HepG2 (cell line): ENCODE data around the gene BEGAIN. TPM values are rescaled to one million over a fixed set of nuclear protein-coding genes. Genes with fewer than 3 reads are reported as not detected.

Source experiments
- ATAC-seq: fragments of 200-7000 bp; cut with Tn5 transposase; 3 replicates; pipeline ENCODE4 v1.9.1; 2020; ENCODE audit warnings: mild to moderate bottlenecking, moderate library complexity
- BruUV-seq: library from RNA; stranded (reverse); fragments of 400-500 nt; replicated peaks from 2 replicates; lab custom pipeline; 2021; lab: Mats Ljungman, UMichigan
- CTCF ChIA-PET: fragments of 300-600 bp; formaldehyde crosslinking; extraction: SDS; loops from one replicate; lab custom pipeline; 2021; ENCODE audit warnings: low total read pairs, inconsistent platforms, low intra/inter-chr PET ratio; lab: Yijun Ruan, JAX
- POLR2A ChIA-PET: fragments of 350-600 bp; sonication (Branson Sonifier 250); formaldehyde crosslinking; loops from one replicate; lab custom pipeline; 2020; ENCODE audit warnings: antibody characterized with exemption, inconsistent platforms; lab: Yijun Ruan, JAX
- DNase-seq: peaks from one replicate; pipeline ENCODE4 v3.0.0-alpha.2; 2015; ENCODE audit warnings: low spot score
- FAIRE-seq: peaks from 3 replicates; lab custom pipeline; 2011; peaks lifted over from hg19 to GRCh38; lab: Jason Lieb, UNC
- H2AFZ ChIP-seq: one replicate; pipeline ENCODE4 v1.6.1; 2011; ENCODE audit warnings: low read length, inconsistent platforms
- H3K27ac ChIP-seq: fragments of 300-600 bp; 3 replicates; pipeline ENCODE4 v1.8.0; 2011; ENCODE audit warnings: mixed run types, mild to moderate bottlenecking, mixed read lengths, low read length, inconsistent platforms; ENCODE audit not compliant: insufficient read depth; ENCODE audit errors: extremely low read length
- H3K27me3 ChIP-seq, 2 experiments: fragments of 200-600 bp in 1 of 2; 2 replicates in 1 of 2; 3 replicates in 1 of 2; pipeline versions ENCODE4 v1.6.0 to v1.8.0; 2011; ENCODE audit warnings: low read length in 2 of 2, mild to moderate bottlenecking in 2 of 2, moderate library complexity in 2 of 2, inconsistent platforms in 1 of 2; ENCODE audit not compliant: insufficient read depth in 2 of 2, control insufficient read depth in 1 of 2
- H3K36me3 ChIP-seq, 2 experiments: fragments of 200-600 bp in 1 of 2; replicated peaks in 1 of 2; 2 replicates in 1 of 2; 3 replicates in 1 of 2; pipeline versions ENCODE4 v1.5.1 to v1.8.0; 2011; ENCODE audit warnings: low read length in 2 of 2, inconsistent platforms in 1 of 2; ENCODE audit not compliant: insufficient read depth in 2 of 2, control insufficient read depth in 1 of 2
- H3K4me1 ChIP-seq: 2 replicates; pipeline ENCODE4 v1.5.1; 2012; ENCODE audit warnings: low read length, inconsistent platforms; ENCODE audit not compliant: insufficient read depth
- H3K4me2 ChIP-seq: 2 replicates; pipeline ENCODE4 v1.6.0; 2011; ENCODE audit warnings: low read depth, low read length, inconsistent platforms
- H3K4me3 ChIP-seq, 3 experiments: fragments of 200-600 bp in 1 of 3; sonication (generic), shearing (Covaris generic) in 1 of 3; replicated peaks in 1 of 3; 2 replicates each; pipeline ENCODE4 v1.5.1; 2011 to 2016; ENCODE audit warnings: low read length in 3 of 3, inconsistent platforms in 2 of 3, low read depth in 2 of 3, mild to moderate bottlenecking in 2 of 3, control low read depth in 1 of 3, mixed read lengths in 1 of 3; ENCODE audit not compliant: insufficient read depth in 1 of 3
- H3K79me2 ChIP-seq: one replicate; pipeline ENCODE4 v1.6.1; 2011; ENCODE audit warnings: low read length, inconsistent platforms; ENCODE audit not compliant: insufficient read depth
- H3K9ac ChIP-seq: 2 replicates; pipeline ENCODE4 v1.6.0; 2011; ENCODE audit warnings: mild to moderate bottlenecking, low read depth, low read length, inconsistent platforms; ENCODE audit not compliant: insufficient read depth
- H3K9me3 ChIP-seq: 2 replicates; pipeline ENCODE4 v1.5.1; 2012; ENCODE audit warnings: mild to moderate bottlenecking, low read length
- H4K20me1 ChIP-seq: 2 replicates; pipeline ENCODE4 v1.6.0; 2011; ENCODE audit warnings: inconsistent platforms, mild to moderate bottlenecking, low read length, moderate library complexity; ENCODE audit not compliant: insufficient read depth
- JARID2 ChIP-seq: sonication (generic); formaldehyde crosslinking; IDR thresholded peaks from 2 replicates; pipeline ENCODE4 v1.8.1; 2023; ENCODE audit warnings: missing genetic modification reagents, inconsistent platforms; ENCODE audit not compliant: insufficient replicate concordance
- ZNF883 ChIP-seq: sonication (generic); formaldehyde crosslinking; IDR thresholded peaks from 2 replicates; pipeline ENCODE4 v1.5.1; 2020; ENCODE audit warnings: mild to moderate bottlenecking, missing genetic modification reagents; ENCODE audit errors: not compliant biosample characterization
- WGBS: methylation state at CpG from one replicate; pipeline ENCODE4 v1.1.6; 2017; ENCODE audit warnings: low lambda C conversion rate; 5-methylcytosine and 5-hydroxymethylcytosine counted together
- in situ Hi-C: cut with HindIII; loops from 2 replicates; pipeline ENCODE4 v1.10.0; 2017; ENCODE audit warnings: low pct_unique_long_range_greater_than_20kb; ENCODE audit not compliant: extremely low pct_ligation_motif_present
- intact Hi-C: fragments of 100-400 bp; cut with micrococcal nuclease; formaldehyde crosslinking; loops from one replicate; pipeline ENCODE4 v1.10.0; 2022; ENCODE audit not compliant: unreplicated experiment
- polyA plus RNA-seq, 8 experiments: library from polyadenylated mRNA; depleted of rRNA in 3 of 8; stranded (reverse) in 7 of 8; unstranded in 1 of 8; fragments of >200 nt; fragmentation: Illumina TruSeq in 4 of 8; extraction: Trizol in 4 of 8; gene quantifications; 2 replicates each; pipeline versions ENCODE4 v1.2.1 to v1.2.3, GENCODE V29; 2011 to 2016; ENCODE audit warnings: low read depth in 4 of 8, missing spikeins in 1 of 8, mixed read lengths in 1 of 8; ENCODE audit not compliant: insufficient read depth in 1 of 8
- total RNA-seq, 5 experiments: library from RNA; depleted of rRNA; stranded (reverse); fragments of >200 nt; fragmentation: Illumina TruSeq; extraction: Trizol; gene quantifications; 2 replicates each; pipeline ENCODE4 v1.2.3, GENCODE V29; 2016; ENCODE audit warnings: low read depth in 1 of 5
- TF ChIP-seq, protein P1 (sequence below): sonication (generic); formaldehyde crosslinking; IDR thresholded peaks from 2 replicates; pipeline ENCODE4 v1.8.1; 2023; ENCODE audit warnings: mild to moderate bottlenecking, moderate library complexity, missing genetic modification reagents
- TF ChIP-seq, protein P2 (sequence below): sonication (generic); formaldehyde crosslinking; IDR thresholded peaks from 2 replicates; pipeline ENCODE4 v1.4.0; 2020; ENCODE audit warnings: missing genetic modification reagents
- TF ChIP-seq, protein P3 (sequence below): fragments of 450-650 bp; IDR thresholded peaks from 2 replicates; pipeline ENCODE4 v1.6.1; 2017; ENCODE audit warnings: mild to moderate bottlenecking
- TF ChIP-seq, protein P4 (sequence below): sonication (generic); formaldehyde crosslinking; IDR thresholded peaks from 2 replicates; pipeline ENCODE4 v1.5.0; 2020; ENCODE audit warnings: missing genetic modification reagents
- TF ChIP-seq, protein P5 (sequence below): sonication (generic); formaldehyde crosslinking; IDR thresholded peaks from 2 replicates; pipeline ENCODE4 v1.9.0; 2021; ENCODE audit warnings: missing genetic modification reagents, borderline replicate concordance

Gene BEGAIN
- total and polyA plus RNA-seq, 2 of the 13 experiments (the other 11 are each of a cell fraction or from before 2014, with no cell fraction given): not detected

DNA sequence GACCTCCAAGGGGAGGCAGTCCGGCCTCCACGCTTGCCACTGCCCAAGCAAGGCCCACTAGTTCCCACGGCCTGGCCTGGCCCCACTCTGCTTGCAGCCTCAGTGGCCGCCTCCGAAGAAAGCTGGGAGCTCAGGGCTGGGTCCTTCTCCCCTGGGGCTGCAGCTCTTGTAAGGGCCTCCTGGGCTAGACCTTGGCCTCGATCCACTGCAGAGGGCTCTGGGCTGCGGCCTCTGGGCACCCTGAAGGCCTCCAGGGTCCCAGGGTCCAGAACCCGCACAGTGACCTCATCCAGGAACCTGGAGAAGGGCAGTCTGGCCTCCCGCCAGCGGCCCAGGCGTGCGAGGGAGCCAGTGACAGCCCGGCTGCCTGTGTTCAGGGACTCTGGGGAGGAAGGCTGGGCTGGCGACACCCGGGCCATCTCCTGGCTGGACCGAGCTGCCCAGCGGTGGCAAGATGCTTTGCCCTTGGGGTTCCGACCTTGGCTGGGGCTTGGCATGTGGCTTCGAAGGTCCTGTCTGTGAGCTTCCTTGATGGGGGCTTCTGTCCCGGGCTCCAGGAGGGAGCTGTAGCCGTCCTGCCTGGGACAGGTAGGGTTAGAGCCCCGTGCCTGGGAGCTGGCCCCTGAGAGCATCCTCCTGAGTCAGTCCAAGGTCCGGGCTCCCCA, 9.8 kb downstream of the BEGAIN start:
- no peaks in the 10 kb centered on the region for H3K79me2 ChIP-seq
- no peak overlapping the region for H3K4me2 ChIP-seq
- H3K9ac ChIP-seq: no peak overlapping the region
- in situ Hi-C loops (no loop called here), intact Hi-C loops (no loop called here)
- DNase-seq: no peak
- ATAC-seq: peak; percentile 59
- H2AFZ ChIP-seq: no peak overlapping the region
- FAIRE-seq: no peak
- no peaks in the 10 kb centered on the region for H3K4me1 ChIP-seq
- H3K27me3 ChIP-seq: peaks cover 13 to 72% of the 10 kb centered on the region in 2 experiments
- CTCF ChIA-PET: no interaction called here
- H3K36me3 ChIP-seq: no peaks in the 10 kb centered on the region
- POLR2A ChIA-PET: no interaction called here
- H4K20me1 ChIP-seq: no peaks in the 10 kb centered on the region
- H3K9me3 ChIP-seq: no peaks in the 10 kb centered on the region
- H3K4me3 ChIP-seq: no peak overlapping the region
- TF ChIP-seq, protein P1, sequence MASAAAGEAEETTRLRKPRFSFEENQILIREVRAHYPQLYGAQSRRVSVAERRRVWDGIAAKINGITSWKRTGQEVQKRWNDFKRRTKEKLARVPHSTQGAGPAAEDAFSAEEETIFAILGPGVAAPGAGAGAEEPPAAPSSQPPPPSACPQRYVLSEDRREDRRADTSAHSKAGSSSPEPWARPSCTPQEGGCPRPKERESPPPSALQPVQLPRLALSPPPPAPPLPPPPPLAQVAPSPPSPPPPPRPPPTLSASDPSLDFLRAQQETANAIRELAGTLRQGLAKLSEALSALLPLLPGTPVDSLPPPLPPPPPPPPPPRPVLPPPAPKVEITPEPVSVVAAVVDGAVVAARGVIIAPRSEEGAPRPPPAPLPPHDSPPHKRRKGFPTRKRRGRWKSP (CRISPR knock-in tag): no peak
- TF ChIP-seq JARID2 (CRISPR knock-in tag) (no peak), ZNF883 (no peak)
- TF ChIP-seq, protein P2, sequence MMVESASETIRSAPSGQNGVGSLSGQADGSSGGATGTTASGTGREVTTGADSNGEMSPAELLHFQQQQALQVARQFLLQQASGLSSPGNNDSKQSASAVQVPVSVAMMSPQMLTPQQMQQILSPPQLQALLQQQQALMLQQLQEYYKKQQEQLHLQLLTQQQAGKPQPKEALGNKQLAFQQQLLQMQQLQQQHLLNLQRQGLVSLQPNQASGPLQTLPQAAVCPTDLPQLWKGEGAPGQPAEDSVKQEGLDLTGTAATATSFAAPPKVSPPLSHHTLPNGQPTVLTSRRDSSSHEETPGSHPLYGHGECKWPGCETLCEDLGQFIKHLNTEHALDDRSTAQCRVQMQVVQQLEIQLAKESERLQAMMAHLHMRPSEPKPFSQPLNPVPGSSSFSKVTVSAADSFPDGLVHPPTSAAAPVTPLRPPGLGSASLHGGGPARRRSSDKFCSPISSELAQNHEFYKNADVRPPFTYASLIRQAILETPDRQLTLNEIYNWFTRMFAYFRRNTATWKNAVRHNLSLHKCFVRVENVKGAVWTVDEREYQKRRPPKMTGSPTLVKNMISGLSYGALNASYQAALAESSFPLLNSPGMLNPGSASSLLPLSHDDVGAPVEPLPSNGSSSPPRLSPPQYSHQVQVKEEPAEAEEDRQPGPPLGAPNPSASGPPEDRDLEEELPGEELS: no peak
- TF ChIP-seq, protein P3, sequence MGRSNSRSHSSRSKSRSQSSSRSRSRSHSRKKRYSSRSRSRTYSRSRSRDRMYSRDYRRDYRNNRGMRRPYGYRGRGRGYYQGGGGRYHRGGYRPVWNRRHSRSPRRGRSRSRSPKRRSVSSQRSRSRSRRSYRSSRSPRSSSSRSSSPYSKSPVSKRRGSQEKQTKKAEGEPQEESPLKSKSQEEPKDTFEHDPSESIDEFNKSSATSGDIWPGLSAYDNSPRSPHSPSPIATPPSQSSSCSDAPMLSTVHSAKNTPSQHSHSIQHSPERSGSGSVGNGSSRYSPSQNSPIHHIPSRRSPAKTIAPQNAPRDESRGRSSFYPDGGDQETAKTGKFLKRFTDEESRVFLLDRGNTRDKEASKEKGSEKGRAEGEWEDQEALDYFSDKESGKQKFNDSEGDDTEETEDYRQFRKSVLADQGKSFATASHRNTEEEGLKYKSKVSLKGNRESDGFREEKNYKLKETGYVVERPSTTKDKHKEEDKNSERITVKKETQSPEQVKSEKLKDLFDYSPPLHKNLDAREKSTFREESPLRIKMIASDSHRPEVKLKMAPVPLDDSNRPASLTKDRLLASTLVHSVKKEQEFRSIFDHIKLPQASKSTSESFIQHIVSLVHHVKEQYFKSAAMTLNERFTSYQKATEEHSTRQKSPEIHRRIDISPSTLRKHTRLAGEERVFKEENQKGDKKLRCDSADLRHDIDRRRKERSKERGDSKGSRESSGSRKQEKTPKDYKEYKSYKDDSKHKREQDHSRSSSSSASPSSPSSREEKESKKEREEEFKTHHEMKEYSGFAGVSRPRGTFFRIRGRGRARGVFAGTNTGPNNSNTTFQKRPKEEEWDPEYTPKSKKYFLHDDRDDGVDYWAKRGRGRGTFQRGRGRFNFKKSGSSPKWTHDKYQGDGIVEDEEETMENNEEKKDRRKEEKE: no peak
- TF ChIP-seq, protein P4, sequence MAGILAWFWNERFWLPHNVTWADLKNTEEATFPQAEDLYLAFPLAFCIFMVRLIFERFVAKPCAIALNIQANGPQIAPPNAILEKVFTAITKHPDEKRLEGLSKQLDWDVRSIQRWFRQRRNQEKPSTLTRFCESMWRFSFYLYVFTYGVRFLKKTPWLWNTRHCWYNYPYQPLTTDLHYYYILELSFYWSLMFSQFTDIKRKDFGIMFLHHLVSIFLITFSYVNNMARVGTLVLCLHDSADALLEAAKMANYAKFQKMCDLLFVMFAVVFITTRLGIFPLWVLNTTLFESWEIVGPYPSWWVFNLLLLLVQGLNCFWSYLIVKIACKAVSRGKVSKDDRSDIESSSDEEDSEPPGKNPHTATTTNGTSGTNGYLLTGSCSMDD: no peak
- TF ChIP-seq, protein P5, sequence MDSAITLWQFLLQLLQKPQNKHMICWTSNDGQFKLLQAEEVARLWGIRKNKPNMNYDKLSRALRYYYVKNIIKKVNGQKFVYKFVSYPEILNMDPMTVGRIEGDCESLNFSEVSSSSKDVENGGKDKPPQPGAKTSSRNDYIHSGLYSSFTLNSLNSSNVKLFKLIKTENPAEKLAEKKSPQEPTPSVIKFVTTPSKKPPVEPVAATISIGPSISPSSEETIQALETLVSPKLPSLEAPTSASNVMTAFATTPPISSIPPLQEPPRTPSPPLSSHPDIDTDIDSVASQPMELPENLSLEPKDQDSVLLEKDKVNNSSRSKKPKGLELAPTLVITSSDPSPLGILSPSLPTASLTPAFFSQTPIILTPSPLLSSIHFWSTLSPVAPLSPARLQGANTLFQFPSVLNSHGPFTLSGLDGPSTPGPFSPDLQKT (CRISPR knock-in tag): no peak
- no TSS peak for BruUV-seq
- 10% methylated on average over 5 of the region's 23 CpGs for WGBS
- H3K27ac ChIP-seq: no peak overlapping the region
